Measurements from ENCODE around the gene C1orf105.

GRCh38 chr1:172394811-172395210 is 25.7 kb upstream of the C1orf105 start:
- TF ChIP-seq, protein P1, sequence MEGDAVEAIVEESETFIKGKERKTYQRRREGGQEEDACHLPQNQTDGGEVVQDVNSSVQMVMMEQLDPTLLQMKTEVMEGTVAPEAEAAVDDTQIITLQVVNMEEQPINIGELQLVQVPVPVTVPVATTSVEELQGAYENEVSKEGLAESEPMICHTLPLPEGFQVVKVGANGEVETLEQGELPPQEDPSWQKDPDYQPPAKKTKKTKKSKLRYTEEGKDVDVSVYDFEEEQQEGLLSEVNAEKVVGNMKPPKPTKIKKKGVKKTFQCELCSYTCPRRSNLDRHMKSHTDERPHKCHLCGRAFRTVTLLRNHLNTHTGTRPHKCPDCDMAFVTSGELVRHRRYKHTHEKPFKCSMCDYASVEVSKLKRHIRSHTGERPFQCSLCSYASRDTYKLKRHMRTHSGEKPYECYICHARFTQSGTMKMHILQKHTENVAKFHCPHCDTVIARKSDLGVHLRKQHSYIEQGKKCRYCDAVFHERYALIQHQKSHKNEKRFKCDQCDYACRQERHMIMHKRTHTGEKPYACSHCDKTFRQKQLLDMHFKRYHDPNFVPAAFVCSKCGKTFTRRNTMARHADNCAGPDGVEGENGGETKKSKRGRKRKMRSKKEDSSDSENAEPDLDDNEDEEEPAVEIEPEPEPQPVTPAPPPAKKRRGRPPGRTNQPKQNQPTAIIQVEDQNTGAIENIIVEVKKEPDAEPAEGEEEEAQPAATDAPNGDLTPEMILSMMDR (IDR thresholded peaks at IDR 0.05; ENCODE audit: insufficient read depth, low read length, poor library complexity, severe bottlenecking), result no peak
- TF ChIP-seq EZH2phosphoT487 (conservative IDR thresholded peaks at IDR 0.05; ENCODE audit: low read length), result no peak

Data from SU-DHL-6 (cell line).